A549 (cell line): ENCODE measurements around the gene SEMA5A.

Experiments used
- JUNB ChIP-seq: fragments of >200 bp; sonication (Bioruptor Twin); formaldehyde crosslinking; IDR thresholded peaks from 2 replicates; pipeline ENCODE4 v1.6.1; 2016
- MAX ChIP-seq: IDR thresholded peaks from 2 replicates; pipeline ENCODE4 v1.6.1; 2012
- MYC ChIP-seq: IDR thresholded peaks from 2 replicates; pipeline ENCODE4 v1.6.1; 2012; ENCODE audit warnings: mild to moderate bottlenecking, inconsistent platforms, low read length, improper control_type of control experiment, borderline replicate concordance
- TF ChIP-seq, protein P1 (sequence below): fragments of >200 bp; sonication (Bioruptor Twin); formaldehyde crosslinking; IDR thresholded peaks from 3 replicates; pipeline ENCODE4 v1.5.1; 2016
- TF ChIP-seq, protein P2 (sequence below): fragments of 250-450 bp; sonication (Bioruptor Pico); IDR thresholded peaks from 2 replicates; pipeline ENCODE4 v1.5.0; 2021; ENCODE audit warnings: mild to moderate bottlenecking, moderate library complexity, borderline replicate concordance

GRCh38 chr5:9139344-9139743, 406.5 kb downstream of the SEMA5A start:
- TF ChIP-seq, protein P1, sequence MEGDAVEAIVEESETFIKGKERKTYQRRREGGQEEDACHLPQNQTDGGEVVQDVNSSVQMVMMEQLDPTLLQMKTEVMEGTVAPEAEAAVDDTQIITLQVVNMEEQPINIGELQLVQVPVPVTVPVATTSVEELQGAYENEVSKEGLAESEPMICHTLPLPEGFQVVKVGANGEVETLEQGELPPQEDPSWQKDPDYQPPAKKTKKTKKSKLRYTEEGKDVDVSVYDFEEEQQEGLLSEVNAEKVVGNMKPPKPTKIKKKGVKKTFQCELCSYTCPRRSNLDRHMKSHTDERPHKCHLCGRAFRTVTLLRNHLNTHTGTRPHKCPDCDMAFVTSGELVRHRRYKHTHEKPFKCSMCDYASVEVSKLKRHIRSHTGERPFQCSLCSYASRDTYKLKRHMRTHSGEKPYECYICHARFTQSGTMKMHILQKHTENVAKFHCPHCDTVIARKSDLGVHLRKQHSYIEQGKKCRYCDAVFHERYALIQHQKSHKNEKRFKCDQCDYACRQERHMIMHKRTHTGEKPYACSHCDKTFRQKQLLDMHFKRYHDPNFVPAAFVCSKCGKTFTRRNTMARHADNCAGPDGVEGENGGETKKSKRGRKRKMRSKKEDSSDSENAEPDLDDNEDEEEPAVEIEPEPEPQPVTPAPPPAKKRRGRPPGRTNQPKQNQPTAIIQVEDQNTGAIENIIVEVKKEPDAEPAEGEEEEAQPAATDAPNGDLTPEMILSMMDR = no peak
- TF ChIP-seq MYC = no peak
- TF ChIP-seq JUNB = no peak
- TF ChIP-seq MAX = no peak
- TF ChIP-seq, protein P2, sequence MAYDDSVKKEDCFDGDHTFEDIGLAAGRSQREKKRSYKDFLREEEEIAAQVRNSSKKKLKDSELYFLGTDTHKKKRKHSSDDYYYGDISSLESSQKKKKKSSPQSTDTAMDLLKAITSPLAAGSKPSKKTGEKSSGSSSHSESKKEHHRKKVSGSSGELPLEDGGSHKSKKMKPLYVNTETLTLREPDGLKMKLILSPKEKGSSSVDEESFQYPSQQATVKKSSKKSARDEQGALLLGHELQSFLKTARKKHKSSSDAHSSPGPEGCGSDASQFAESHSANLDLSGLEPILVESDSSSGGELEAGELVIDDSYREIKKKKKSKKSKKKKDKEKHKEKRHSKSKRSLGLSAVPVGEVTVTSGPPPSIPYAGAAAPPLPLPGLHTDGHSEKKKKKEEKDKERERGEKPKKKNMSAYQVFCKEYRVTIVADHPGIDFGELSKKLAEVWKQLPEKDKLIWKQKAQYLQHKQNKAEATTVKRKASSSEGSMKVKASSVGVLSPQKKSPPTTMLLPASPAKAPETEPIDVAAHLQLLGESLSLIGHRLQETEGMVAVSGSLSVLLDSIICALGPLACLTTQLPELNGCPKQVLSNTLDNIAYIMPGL (CRISPR knock-in tag) = no peak
